WTC11 (cell line): ENCODE data around the gene UNC79.

ENCODE experiments used
- ATF1 ChIP-seq: sonication (generic); formaldehyde crosslinking; IDR thresholded peaks from 2 replicates; pipeline ENCODE4 v1.8.1; 2023; ENCODE audit warnings: mild to moderate bottlenecking, moderate library complexity, missing genetic modification reagents
- CREM ChIP-seq: sonication (generic); formaldehyde crosslinking; IDR thresholded peaks from 2 replicates; pipeline ENCODE4 v1.8.1; 2022; ENCODE audit warnings: mild to moderate bottlenecking, missing genetic modification reagents, moderate library complexity
- GABPB1 ChIP-seq: sonication (generic); formaldehyde crosslinking; IDR thresholded peaks from 2 replicates; pipeline ENCODE4 v1.8.1; 2023; ENCODE audit warnings: mild to moderate bottlenecking, missing genetic modification reagents
- JUN ChIP-seq: sonication (generic); formaldehyde crosslinking; IDR thresholded peaks from 2 replicates; pipeline ENCODE4 v1.8.0; 2023; ENCODE audit warnings: mild to moderate bottlenecking, missing genetic modification reagents
- KAT7 ChIP-seq: sonication (generic); formaldehyde crosslinking; IDR thresholded peaks from 2 replicates; pipeline ENCODE4 v1.8.1; 2023; ENCODE audit warnings: missing genetic modification reagents, mild to moderate bottlenecking, borderline replicate concordance
- NR2C2 ChIP-seq: sonication (generic); formaldehyde crosslinking; IDR thresholded peaks from 2 replicates; pipeline ENCODE4 v1.8.0; 2022; ENCODE audit warnings: mild to moderate bottlenecking, missing genetic modification reagents
- SMAD4 ChIP-seq: sonication (generic); formaldehyde crosslinking; IDR thresholded peaks from 2 replicates; pipeline ENCODE4 v1.8.0; 2022; ENCODE audit warnings: mild to moderate bottlenecking, missing genetic modification reagents
- SP1 ChIP-seq: sonication (generic); formaldehyde crosslinking; conservative IDR thresholded peaks from 2 replicates; pipeline ENCODE4 v1.8.1; 2022; ENCODE audit warnings: missing genetic modification reagents
- TF ChIP-seq, protein P1 (sequence below): sonication (generic); formaldehyde crosslinking; conservative IDR thresholded peaks from 2 replicates; pipeline ENCODE4 v1.8.1; 2022; ENCODE audit warnings: mild to moderate bottlenecking, missing genetic modification reagents
- TF ChIP-seq, protein P2 (sequence below): fragments of 200-600 bp; IDR thresholded peaks from 2 replicates; pipeline ENCODE4 v1.8.0; 2022; ENCODE audit warnings: antibody characterized with exemption
- TF ChIP-seq, protein P3 (sequence below): sonication (generic); formaldehyde crosslinking; IDR thresholded peaks from 2 replicates; pipeline ENCODE4 v1.8.1; 2023; ENCODE audit warnings: mild to moderate bottlenecking, missing genetic modification reagents, moderate library complexity
- TF ChIP-seq, protein P4 (sequence below): sonication (generic); formaldehyde crosslinking; IDR thresholded peaks from 2 replicates; pipeline ENCODE4 v1.8.1; 2022; ENCODE audit warnings: low read depth, missing genetic modification reagents, borderline replicate concordance
- TF ChIP-seq, protein P5 (sequence below): sonication (generic); formaldehyde crosslinking; IDR thresholded peaks from 2 replicates; pipeline ENCODE4 v1.8.0; 2022; ENCODE audit warnings: missing genetic modification reagents
- TF ChIP-seq, protein P6 (sequence below): fragments of 250-450 bp; sonication (Bioruptor Pico); IDR thresholded peaks from 2 replicates; pipeline ENCODE4 v1.9.0; 2021; ENCODE audit warnings: mild to moderate bottlenecking, borderline replicate concordance

DNA sequence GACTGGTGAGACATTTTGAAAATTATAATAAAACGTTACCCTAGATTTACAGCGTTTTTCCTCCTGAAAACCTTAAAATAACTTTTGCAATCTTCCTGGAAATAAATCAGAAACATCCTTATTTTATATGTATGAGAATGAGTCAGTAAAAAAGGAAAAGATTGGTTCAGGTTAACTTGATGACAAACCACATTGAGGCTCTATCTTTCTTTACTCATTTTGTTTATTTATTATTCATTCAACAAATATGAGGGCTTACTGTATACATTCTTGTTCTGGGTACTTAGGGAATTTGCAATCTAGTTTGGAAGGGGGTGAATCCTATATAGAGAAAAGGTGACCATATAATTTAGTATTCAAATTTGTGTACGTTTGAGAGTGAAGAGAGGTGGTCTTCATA is 156.6 kb downstream of the UNC79 start:
- TF ChIP-seq, protein P1, sequence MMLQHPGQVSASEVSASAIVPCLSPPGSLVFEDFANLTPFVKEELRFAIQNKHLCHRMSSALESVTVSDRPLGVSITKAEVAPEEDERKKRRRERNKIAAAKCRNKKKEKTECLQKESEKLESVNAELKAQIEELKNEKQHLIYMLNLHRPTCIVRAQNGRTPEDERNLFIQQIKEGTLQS (CRISPR knock-in tag): no peak
- TF ChIP-seq JUN (no peak), SP1 (no peak), ATF1 (no peak), GABPB1 (CRISPR knock-in tag) (no peak), NR2C2 (CRISPR knock-in tag) (no peak), SMAD4 (CRISPR knock-in tag) (no peak), CREM (CRISPR knock-in tag) (no peak), KAT7 (CRISPR knock-in tag) (no peak)
- TF ChIP-seq, protein P2, sequence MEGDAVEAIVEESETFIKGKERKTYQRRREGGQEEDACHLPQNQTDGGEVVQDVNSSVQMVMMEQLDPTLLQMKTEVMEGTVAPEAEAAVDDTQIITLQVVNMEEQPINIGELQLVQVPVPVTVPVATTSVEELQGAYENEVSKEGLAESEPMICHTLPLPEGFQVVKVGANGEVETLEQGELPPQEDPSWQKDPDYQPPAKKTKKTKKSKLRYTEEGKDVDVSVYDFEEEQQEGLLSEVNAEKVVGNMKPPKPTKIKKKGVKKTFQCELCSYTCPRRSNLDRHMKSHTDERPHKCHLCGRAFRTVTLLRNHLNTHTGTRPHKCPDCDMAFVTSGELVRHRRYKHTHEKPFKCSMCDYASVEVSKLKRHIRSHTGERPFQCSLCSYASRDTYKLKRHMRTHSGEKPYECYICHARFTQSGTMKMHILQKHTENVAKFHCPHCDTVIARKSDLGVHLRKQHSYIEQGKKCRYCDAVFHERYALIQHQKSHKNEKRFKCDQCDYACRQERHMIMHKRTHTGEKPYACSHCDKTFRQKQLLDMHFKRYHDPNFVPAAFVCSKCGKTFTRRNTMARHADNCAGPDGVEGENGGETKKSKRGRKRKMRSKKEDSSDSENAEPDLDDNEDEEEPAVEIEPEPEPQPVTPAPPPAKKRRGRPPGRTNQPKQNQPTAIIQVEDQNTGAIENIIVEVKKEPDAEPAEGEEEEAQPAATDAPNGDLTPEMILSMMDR: no peak
- TF ChIP-seq, protein P3, sequence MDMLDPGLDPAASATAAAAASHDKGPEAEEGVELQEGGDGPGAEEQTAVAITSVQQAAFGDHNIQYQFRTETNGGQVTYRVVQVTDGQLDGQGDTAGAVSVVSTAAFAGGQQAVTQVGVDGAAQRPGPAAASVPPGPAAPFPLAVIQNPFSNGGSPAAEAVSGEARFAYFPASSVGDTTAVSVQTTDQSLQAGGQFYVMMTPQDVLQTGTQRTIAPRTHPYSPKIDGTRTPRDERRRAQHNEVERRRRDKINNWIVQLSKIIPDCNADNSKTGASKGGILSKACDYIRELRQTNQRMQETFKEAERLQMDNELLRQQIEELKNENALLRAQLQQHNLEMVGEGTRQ (CRISPR knock-in tag): no peak
- TF ChIP-seq, protein P4, sequence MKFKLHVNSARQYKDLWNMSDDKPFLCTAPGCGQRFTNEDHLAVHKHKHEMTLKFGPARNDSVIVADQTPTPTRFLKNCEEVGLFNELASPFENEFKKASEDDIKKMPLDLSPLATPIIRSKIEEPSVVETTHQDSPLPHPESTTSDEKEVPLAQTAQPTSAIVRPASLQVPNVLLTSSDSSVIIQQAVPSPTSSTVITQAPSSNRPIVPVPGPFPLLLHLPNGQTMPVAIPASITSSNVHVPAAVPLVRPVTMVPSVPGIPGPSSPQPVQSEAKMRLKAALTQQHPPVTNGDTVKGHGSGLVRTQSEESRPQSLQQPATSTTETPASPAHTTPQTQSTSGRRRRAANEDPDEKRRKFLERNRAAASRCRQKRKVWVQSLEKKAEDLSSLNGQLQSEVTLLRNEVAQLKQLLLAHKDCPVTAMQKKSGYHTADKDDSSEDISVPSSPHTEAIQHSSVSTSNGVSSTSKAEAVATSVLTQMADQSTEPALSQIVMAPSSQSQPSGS: no peak
- TF ChIP-seq, protein P5, sequence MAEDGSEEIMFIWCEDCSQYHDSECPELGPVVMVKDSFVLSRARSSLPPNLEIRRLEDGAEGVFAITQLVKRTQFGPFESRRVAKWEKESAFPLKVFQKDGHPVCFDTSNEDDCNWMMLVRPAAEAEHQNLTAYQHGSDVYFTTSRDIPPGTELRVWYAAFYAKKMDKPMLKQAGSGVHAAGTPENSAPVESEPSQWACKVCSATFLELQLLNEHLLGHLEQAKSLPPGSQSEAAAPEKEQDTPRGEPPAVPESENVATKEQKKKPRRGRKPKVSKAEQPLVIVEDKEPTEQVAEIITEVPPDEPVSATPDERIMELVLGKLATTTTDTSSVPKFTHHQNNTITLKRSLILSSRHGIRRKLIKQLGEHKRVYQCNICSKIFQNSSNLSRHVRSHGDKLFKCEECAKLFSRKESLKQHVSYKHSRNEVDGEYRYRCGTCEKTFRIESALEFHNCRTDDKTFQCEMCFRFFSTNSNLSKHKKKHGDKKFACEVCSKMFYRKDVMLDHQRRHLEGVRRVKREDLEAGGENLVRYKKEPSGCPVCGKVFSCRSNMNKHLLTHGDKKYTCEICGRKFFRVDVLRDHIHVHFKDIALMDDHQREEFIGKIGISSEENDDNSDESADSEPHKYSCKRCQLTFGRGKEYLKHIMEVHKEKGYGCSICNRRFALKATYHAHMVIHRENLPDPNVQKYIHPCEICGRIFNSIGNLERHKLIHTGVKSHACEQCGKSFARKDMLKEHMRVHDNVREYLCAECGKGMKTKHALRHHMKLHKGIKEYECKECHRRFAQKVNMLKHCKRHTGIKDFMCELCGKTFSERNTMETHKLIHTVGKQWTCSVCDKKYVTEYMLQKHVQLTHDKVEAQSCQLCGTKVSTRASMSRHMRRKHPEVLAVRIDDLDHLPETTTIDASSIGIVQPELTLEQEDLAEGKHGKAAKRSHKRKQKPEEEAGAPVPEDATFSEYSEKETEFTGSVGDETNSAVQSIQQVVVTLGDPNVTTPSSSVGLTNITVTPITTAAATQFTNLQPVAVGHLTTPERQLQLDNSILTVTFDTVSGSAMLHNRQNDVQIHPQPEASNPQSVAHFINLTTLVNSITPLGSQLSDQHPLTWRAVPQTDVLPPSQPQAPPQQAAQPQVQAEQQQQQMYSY (CRISPR knock-in tag): no peak
- TF ChIP-seq, protein P6, sequence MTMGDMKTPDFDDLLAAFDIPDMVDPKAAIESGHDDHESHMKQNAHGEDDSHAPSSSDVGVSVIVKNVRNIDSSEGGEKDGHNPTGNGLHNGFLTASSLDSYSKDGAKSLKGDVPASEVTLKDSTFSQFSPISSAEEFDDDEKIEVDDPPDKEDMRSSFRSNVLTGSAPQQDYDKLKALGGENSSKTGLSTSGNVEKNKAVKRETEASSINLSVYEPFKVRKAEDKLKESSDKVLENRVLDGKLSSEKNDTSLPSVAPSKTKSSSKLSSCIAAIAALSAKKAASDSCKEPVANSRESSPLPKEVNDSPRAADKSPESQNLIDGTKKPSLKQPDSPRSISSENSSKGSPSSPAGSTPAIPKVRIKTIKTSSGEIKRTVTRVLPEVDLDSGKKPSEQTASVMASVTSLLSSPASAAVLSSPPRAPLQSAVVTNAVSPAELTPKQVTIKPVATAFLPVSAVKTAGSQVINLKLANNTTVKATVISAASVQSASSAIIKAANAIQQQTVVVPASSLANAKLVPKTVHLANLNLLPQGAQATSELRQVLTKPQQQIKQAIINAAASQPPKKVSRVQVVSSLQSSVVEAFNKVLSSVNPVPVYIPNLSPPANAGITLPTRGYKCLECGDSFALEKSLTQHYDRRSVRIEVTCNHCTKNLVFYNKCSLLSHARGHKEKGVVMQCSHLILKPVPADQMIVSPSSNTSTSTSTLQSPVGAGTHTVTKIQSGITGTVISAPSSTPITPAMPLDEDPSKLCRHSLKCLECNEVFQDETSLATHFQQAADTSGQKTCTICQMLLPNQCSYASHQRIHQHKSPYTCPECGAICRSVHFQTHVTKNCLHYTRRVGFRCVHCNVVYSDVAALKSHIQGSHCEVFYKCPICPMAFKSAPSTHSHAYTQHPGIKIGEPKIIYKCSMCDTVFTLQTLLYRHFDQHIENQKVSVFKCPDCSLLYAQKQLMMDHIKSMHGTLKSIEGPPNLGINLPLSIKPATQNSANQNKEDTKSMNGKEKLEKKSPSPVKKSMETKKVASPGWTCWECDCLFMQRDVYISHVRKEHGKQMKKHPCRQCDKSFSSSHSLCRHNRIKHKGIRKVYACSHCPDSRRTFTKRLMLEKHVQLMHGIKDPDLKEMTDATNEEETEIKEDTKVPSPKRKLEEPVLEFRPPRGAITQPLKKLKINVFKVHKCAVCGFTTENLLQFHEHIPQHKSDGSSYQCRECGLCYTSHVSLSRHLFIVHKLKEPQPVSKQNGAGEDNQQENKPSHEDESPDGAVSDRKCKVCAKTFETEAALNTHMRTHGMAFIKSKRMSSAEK: no peak
